K562 (cell line): ENCODE measurements around the gene ZER1. TPM values are rescaled to one million over a fixed set of nuclear protein-coding genes. Genes with fewer than 3 reads are reported as not detected.
A peak's percentile ranks its signal among the peaks of the same experiment; 100 is the strongest.

ENCODE experiments used
- ATAC-seq: fragments of 200-7000 bp; cut with Tn5 transposase; 3 replicates; pipeline ENCODE4 v1.9.1; 2020; ENCODE audit warnings: moderate library complexity
- BruUV-seq: library from RNA; stranded (reverse); fragments of 400-500 nt; replicated peaks from 2 replicates; lab custom pipeline; 2021; lab: Mats Ljungman, UMichigan
- CTCF ChIA-PET: fragments of 300-600 bp; formaldehyde crosslinking; extraction: SDS; loops from one replicate; lab custom pipeline; 2021; ENCODE audit warnings: low intra/inter-chr PET ratio; lab: Yijun Ruan, JAX
- POLR2A ChIA-PET: fragments of 300-600, 350-650 bp; sonication (Branson Sonifier 250); formaldehyde crosslinking; extraction: SDS; loops from one replicate; lab custom pipeline; 2021; ENCODE audit warnings: antibody characterized with exemption, inconsistent platforms; lab: Yijun Ruan, JAX
- DNase-seq, 4 experiments: peaks; one replicate each; pipeline versions ENCODE4 v3.0.0 to v3.0.0-alpha.2; 2011 to 2018; ENCODE audit warnings: low spot score in 3 of 4, mixed read lengths in 3 of 4; ENCODE audit errors: extremely low read depth in 1 of 4
- FAIRE-seq: peaks from 2 replicates; lab custom pipeline; 2011; peaks lifted over from hg19 to GRCh38; lab: Jason Lieb, UNC
- H2AFZ ChIP-seq: 2 replicates; pipeline ENCODE4 v1.6.0; 2011; ENCODE audit warnings: low read depth, low read length, control low read depth, inconsistent platforms
- H3K27ac ChIP-seq: fragments of 200-600 bp; 3 replicates; pipeline ENCODE4 v1.8.0; 2011; ENCODE audit warnings: low read depth, mild to moderate bottlenecking, control low read depth, inconsistent platforms, low read length, moderate library complexity, mixed read lengths; ENCODE audit errors: extremely low read depth
- H3K27me3 ChIP-seq, 2 experiments: fragments of 300-600 bp in 1 of 2; 2 replicates in 1 of 2; 3 replicates in 1 of 2; pipeline versions ENCODE4 v1.6.0 to v1.8.0; 2011; ENCODE audit warnings: inconsistent platforms in 2 of 2, low read length in 2 of 2, mild to moderate bottlenecking in 1 of 2, mixed read lengths in 1 of 2, moderate library complexity in 1 of 2; ENCODE audit not compliant: control insufficient read depth in 2 of 2, insufficient read depth in 2 of 2
- H3K36me3 ChIP-seq: fragments of 300-600 bp; 3 replicates; pipeline ENCODE4 v1.8.0; 2011; ENCODE audit warnings: mild to moderate bottlenecking, low read length, inconsistent platforms; ENCODE audit not compliant: control insufficient read depth, insufficient read depth
- H3K4me1 ChIP-seq, 2 experiments: fragments of 200-600 bp in 1 of 2; replicated peaks in 1 of 2; 2 replicates in 1 of 2; 3 replicates in 1 of 2; pipeline versions ENCODE4 v1.5.1 to v1.8.0; 2011; ENCODE audit warnings: inconsistent platforms in 2 of 2, low read length in 2 of 2, mild to moderate bottlenecking in 1 of 2, mixed read lengths in 1 of 2, moderate library complexity in 1 of 2; ENCODE audit not compliant: control insufficient read depth in 2 of 2, insufficient read depth in 2 of 2
- H3K4me2 ChIP-seq: 2 replicates; pipeline ENCODE4 v1.6.1; 2011; ENCODE audit warnings: low read length, control low read depth, inconsistent platforms, mixed read lengths; ENCODE audit not compliant: insufficient read depth
- H3K4me3 ChIP-seq: fragments of 200-600 bp; sonication (generic), shearing (Covaris generic); 2 replicates; pipeline ENCODE4 v1.5.1; 2016; ENCODE audit warnings: control low read depth, inconsistent platforms
- H3K79me2 ChIP-seq: fragments of 200-600 bp; 3 replicates; pipeline ENCODE4 v1.8.0; 2011; ENCODE audit warnings: low read length, inconsistent platforms; ENCODE audit not compliant: control insufficient read depth, insufficient read depth
- H3K9ac ChIP-seq, 2 experiments: 2 replicates each; pipeline versions ENCODE4 v1.6.0 to v1.6.1; 2011; ENCODE audit warnings: low read depth in 2 of 2, low read length in 2 of 2, control low read depth in 1 of 2, inconsistent platforms in 1 of 2, mild to moderate bottlenecking in 1 of 2, mixed read lengths in 1 of 2; ENCODE audit not compliant: insufficient read depth in 1 of 2
- H3K9me1 ChIP-seq: one replicate; pipeline ENCODE4 v1.6.0; 2011; ENCODE audit warnings: inconsistent platforms, mild to moderate bottlenecking, low read length, moderate library complexity; ENCODE audit not compliant: control insufficient read depth, insufficient read depth
- H3K9me3 ChIP-seq: replicated peaks from 2 replicates; pipeline ENCODE4 v1.5.1; 2011; ENCODE audit warnings: low read depth, low read length, inconsistent platforms; ENCODE audit not compliant: control insufficient read depth, insufficient read depth
- H4K20me1 ChIP-seq: replicated peaks from 2 replicates; pipeline ENCODE4 v1.6.1; 2011; ENCODE audit warnings: low read length, inconsistent platforms, mixed read lengths; ENCODE audit not compliant: control insufficient read depth, insufficient read depth
- CBX8 ChIP-seq: fragments of 200-600 bp; sonication (generic); IDR thresholded peaks from 2 replicates; pipeline ENCODE4 v1.6.1; 2012; ENCODE audit warnings: borderline replicate concordance, mixed run types, low read depth, mild to moderate bottlenecking, moderate library complexity, mixed read lengths, low read length, control low read depth, inconsistent platforms; ENCODE audit not compliant: poor library complexity, severe bottlenecking; ENCODE audit errors: extremely low read depth
- DNMT1 ChIP-seq: fragments of 450-650 bp; IDR thresholded peaks from 2 replicates; pipeline ENCODE4 v1.6.1; 2016; ENCODE audit warnings: antibody characterized with exemption, mild to moderate bottlenecking
- HDAC2 ChIP-seq: fragments of 450-650 bp; IDR thresholded peaks from 2 replicates; pipeline ENCODE4 v1.6.1; 2016; ENCODE audit warnings: mild to moderate bottlenecking
- MAZ ChIP-seq, 2 experiments: fragments of 450-650 bp in 1 of 2; sonication (generic) in 1 of 2; formaldehyde crosslinking; IDR thresholded peaks in 1 of 2; conservative IDR thresholded peaks in 1 of 2; 2 replicates each; pipeline versions ENCODE4 v1.4.0 to v1.5.0; 2020; ENCODE audit warnings: mild to moderate bottlenecking in 1 of 2, missing genetic modification reagents in 1 of 2
- POLR2AphosphoS2 ChIP-seq: IDR thresholded peaks from 2 replicates; pipeline ENCODE4 v1.6.1; 2012; ENCODE audit warnings: low read length, improper control_type of control experiment
- U2AF2 ChIP-seq: fragments of 200-400 bp; formaldehyde crosslinking; optimal IDR thresholded peaks from 2 replicates; pipeline ENCODE3; 2017; ENCODE audit warnings: low read depth, mild to moderate bottlenecking, low read length
- ZNF121 ChIP-seq: sonication (generic); formaldehyde crosslinking; conservative IDR thresholded peaks from 2 replicates; pipeline ENCODE4 v1.8.0; 2022; ENCODE audit warnings: missing genetic modification reagents
- WGBS: fragments of 100-300 bp; shearing (Covaris generic); methylation state at CpG from one replicate; pipeline ENCODE4 v1.1.6; 2016; ENCODE audit warnings: low coverage, mixed read lengths; ENCODE audit not compliant: insufficient coverage; ENCODE audit errors: missing lambda C conversion rate; 5-methylcytosine and 5-hydroxymethylcytosine counted together
- in situ Hi-C: fragments of 300-500 bp; cut with MboI; formaldehyde crosslinking; loops from 4 replicates; pipeline ENCODE4 v1.15.0; 2018; ENCODE audit warnings: inconsistent platforms, mixed read lengths
- intact Hi-C: fragments of 100-400 bp; cut with micrococcal nuclease; formaldehyde crosslinking; loops from 2 replicates; pipeline ENCODE4 v1.14.2; 2022
- polyA plus RNA-seq, 8 experiments: library from polyadenylated mRNA; depleted of rRNA in 4 of 8; stranded (reverse) in 5 of 8; unstranded in 3 of 8; fragments of >200 nt; fragmentation: Nextera tagmentation in 2 of 8; fragmentation: Illumina TruSeq in 1 of 8; extraction: Ambion mirVana in 2 of 8; extraction: Trizol in 1 of 8; gene quantifications; 2 replicates each; pipeline versions ENCODE4 v1.2.1 to v1.2.3, GENCODE V29; 2011 to 2014; ENCODE audit warnings: inconsistent platforms in 1 of 8, missing spikeins in 1 of 8
- total RNA-seq, 7 experiments: library from RNA; depleted of rRNA in 6 of 7; stranded (reverse); fragments of >200 nt in 6 of 7; fragmentation: Illumina TruSeq in 2 of 7; extraction: Trizol in 2 of 7; gene quantifications; 2 replicates each; pipeline versions ENCODE4 v1.2.1 to v1.2.3, GENCODE V29; 2011 to 2021; ENCODE audit warnings: low replicate concordance in 1 of 7
- TF ChIP-seq, protein P1 (sequence below): fragments of 450-650 bp; IDR thresholded peaks from 2 replicates; pipeline ENCODE4 v1.6.1; 2016; ENCODE audit warnings: low read depth, mild to moderate bottlenecking, moderate library complexity
- TF ChIP-seq, protein P2 (sequence below), 3 experiments: fragments of 200-800 bp in 1 of 3; fragments of 250-450 bp in 1 of 3; fragments of 450-650 bp in 1 of 3; sonication (Bioruptor Pico) in 1 of 3; sonication (Bioruptor generic) in 1 of 3; formaldehyde crosslinking in 1 of 3; IDR thresholded peaks; 2 replicates each; pipeline versions ENCODE4 v1.6.1 to v1.8.0; 2016 to 2022; ENCODE audit warnings: mild to moderate bottlenecking in 2 of 3, missing genetic modification characterization in 2 of 3, missing compliant biosample characterization in 1 of 3, moderate library complexity in 1 of 3

The ZER1 gene
- total and polyA plus RNA-seq, 9 of the 15 experiments (the other 6 are each of a cell fraction or from before 2014, with no cell fraction given): 0.07 to 10.7 (median 6.2) TPM

DNA sequence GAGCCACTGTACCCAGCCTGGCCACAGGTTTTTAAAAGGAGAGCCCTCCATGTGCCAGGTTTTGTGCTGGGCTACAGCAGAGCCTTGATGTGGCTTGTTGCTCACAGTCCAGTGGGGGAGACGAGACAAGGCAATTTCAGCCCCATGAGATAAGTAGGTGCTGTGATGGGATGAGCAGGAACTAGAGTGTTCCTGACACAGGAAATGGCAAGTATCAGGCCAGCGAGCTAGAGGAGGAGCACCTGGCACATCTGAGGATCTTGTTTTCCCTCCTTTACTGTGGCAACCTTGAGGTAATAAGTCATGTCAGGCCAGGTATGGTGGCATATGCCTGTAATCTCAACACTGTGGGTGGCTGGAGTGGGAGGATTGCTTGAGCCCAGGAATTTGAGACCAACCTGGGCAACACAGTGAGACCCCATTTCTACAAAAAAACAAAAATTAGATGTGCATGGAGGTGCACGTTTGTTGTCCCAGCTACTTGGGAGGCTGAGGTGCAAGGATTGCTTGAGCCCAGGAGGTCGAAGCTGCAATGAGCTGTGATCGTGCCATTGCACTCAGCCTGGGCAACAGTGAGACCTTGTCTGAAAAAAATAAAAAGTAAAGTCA is 44.0 kb downstream of the ZER1 start:
- intact Hi-C loops: no loop called here

DNA sequence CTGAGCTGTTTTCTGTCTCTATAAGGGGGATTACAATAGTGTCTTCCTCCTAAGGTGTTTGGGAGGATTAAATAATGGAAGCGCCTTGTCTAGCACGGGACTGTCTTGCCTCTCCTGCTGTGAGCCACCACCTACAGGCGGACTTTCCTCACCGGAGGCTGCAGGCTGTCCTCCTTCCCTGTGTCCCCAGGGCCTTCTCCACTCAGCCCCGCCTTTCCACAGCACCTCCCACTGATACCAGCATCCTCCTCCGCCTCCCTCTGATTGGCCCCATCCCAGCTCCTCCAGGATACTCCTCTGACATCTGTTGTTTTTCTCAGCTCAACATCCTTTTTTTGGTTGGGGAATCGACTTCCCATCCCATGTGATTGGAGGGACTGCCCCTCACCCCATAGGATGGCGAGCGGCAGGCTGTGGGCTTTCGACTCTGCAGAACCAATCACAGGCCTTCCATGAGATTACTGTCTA is 46.9 kb downstream of the ZER1 start:
- peak overlapping the region; percentile 97 for H3K4me2 ChIP-seq
- no peaks in the 10 kb centered on the region for H3K27me3 ChIP-seq
- H4K20me1 ChIP-seq: no peaks in the 10 kb centered on the region
- peak; percentile 98 for FAIRE-seq
- peaks cover 2% of the 10 kb centered on the region for H3K9me1 ChIP-seq
- in situ Hi-C loops (no loop called here), intact Hi-C loops (no loop called here)
- WGBS: 18% methylated on average over 10 of the region's 10 CpGs
- peak overlapping the region; percentile 57 to 73 for H3K9ac ChIP-seq
- peak overlapping the region; percentile 59; the same call in 2 of the 3 replicates for H3K27ac ChIP-seq
- peaks cover 8 to 59% of the 10 kb centered on the region in 2 experiments; a peak in 4 of 5 replicates for H3K4me1 ChIP-seq
- H3K79me2 ChIP-seq: peaks cover 8% of the 10 kb centered on the region; the same call in 2 of the 3 replicates
- H2AFZ ChIP-seq: peak overlapping the region; percentile 84
- H3K36me3 ChIP-seq: peaks cover 21% of the 10 kb centered on the region; the same call in 1 of the 3 replicates
- ChIA-PET POLR2A (interaction anchor here (1.3 to 1.4 kb wide), 3 partner anchors 8 to 18 kb away, joined by 3 to 9 read pairs (median 8); no protein-coding TSS in a partner anchor), CTCF (no interaction called here)
- peak overlapping the region; percentile 67 for H3K4me3 ChIP-seq
- DNase-seq: peak; percentile 88 to 92 (median 90)
- no peaks in the 10 kb centered on the region for H3K9me3 ChIP-seq
- ATAC-seq: peak; percentile 73
- TSS peak; percentile 48 for BruUV-seq
- TF ChIP-seq DNMT1 (no peak), POLR2AphosphoS2 (no peak), CBX8 (no peak), HDAC2 (0 out of 2 replicates have a peak, but pooled peaks have one; percentile 70), MAZ (CRISPR knock-in tag; conservative IDR thresholded peaks at IDR 0.05 in 1 of 2, IDR thresholded peaks at IDR 0.05 in 1 of 2) (peak in 1 of 2 experiments; percentile 4; a peak in 1 of 4 replicates)
- TF ChIP-seq, protein P1, sequence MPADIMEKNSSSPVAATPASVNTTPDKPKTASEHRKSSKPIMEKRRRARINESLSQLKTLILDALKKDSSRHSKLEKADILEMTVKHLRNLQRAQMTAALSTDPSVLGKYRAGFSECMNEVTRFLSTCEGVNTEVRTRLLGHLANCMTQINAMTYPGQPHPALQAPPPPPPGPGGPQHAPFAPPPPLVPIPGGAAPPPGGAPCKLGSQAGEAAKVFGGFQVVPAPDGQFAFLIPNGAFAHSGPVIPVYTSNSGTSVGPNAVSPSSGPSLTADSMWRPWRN: no peak
- TF ChIP-seq, protein P2, sequence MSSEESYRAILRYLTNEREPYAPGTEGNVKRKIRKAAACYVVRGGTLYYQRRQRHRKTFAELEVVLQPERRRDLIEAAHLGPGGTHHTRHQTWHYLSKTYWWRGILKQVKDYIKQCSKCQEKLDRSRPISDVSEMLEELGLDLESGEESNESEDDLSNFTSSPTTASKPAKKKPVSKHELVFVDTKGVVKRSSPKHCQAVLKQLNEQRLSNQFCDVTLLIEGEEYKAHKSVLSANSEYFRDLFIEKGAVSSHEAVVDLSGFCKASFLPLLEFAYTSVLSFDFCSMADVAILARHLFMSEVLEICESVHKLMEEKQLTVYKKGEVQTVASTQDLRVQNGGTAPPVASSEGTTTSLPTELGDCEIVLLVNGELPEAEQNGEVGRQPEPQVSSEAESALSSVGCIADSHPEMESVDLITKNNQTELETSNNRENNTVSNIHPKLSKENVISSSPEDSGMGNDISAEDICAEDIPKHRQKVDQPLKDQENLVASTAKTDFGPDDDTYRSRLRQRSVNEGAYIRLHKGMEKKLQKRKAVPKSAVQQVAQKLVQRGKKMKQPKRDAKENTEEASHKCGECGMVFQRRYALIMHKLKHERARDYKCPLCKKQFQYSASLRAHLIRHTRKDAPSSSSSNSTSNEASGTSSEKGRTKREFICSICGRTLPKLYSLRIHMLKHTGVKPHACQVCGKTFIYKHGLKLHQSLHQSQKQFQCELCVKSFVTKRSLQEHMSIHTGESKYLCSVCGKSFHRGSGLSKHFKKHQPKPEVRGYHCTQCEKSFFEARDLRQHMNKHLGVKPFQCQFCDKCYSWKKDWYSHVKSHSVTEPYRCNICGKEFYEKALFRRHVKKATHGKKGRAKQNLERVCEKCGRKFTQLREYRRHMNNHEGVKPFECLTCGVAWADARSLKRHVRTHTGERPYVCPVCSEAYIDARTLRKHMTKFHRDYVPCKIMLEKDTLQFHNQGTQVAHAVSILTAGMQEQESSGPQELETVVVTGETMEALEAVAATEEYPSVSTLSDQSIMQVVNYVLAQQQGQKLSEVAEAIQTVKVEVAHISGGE (CRISPR knock-in tag; IDR thresholded peaks at IDR 0.05): no peak

More for the DNA sequence above, 44.0 kb downstream of the ZER1 start:
- Histone ChIP-seq H3K4me1 (peaks cover 8 to 49% of the 10 kb centered on the region in 2 experiments; a peak in 4 of 5 replicates), H3K4me3 (no peak overlapping the region), H3K9ac (peak overlapping the region in 1 of 2 experiments; percentile 67; a peak in 1 of 4 replicates), H2AFZ (no peak overlapping the region), H3K4me2 (no peak overlapping the region), H3K9me1 (no peaks in the 10 kb centered on the region), H4K20me1 (no peaks in the 10 kb centered on the region), H3K79me2 (peaks cover 8% of the 10 kb centered on the region; the same call in 2 of the 3 replicates), H3K36me3 (no peaks in the 10 kb centered on the region), H3K9me3 (no peaks in the 10 kb centered on the region), H3K27me3 (no peaks in the 10 kb centered on the region), H3K27ac (no peak overlapping the region)
- CTCF ChIA-PET: no interaction called here
- POLR2A ChIA-PET: no interaction called here
- TF ChIP-seq U2AF2 (no peak), ZNF121 (CRISPR knock-in tag) (peak; percentile 84)
- ATAC-seq (no peak), FAIRE-seq (no peak), DNase-seq (no peak)
- in situ Hi-C loops: no loop called here
- WGBS: 56% methylated on average over 5 of the region's 5 CpGs
- no TSS peak for BruUV-seq
